PFSK-1 (cell line): ENCODE data around the gene CALD1.

ENCODE experiments used
- FOXP2 ChIP-seq: optimal IDR thresholded peaks from 2 replicates; pipeline ENCODE3; 2011; ENCODE audit warnings: borderline replicate concordance, control low read depth, inconsistent platforms; ENCODE audit not compliant: insufficient read depth; ENCODE audit errors: extremely low read length, extremely low read depth
- POLR2AphosphoS5 ChIP-seq: IDR thresholded peaks from 2 replicates; pipeline ENCODE4 v1.6.1; 2012; ENCODE audit warnings: low read depth, mild to moderate bottlenecking, control low read depth, low read length, moderate library complexity
- SIN3A ChIP-seq: IDR thresholded peaks from 2 replicates; pipeline ENCODE4 v1.6.1; 2012; ENCODE audit warnings: mild to moderate bottlenecking, low read length, moderate library complexity, borderline replicate concordance; ENCODE audit not compliant: insufficient read depth
- TAF1 ChIP-seq: IDR thresholded peaks from 2 replicates; pipeline ENCODE4 v1.6.1; 2012; ENCODE audit warnings: low read length, control low read depth, borderline replicate concordance; ENCODE audit not compliant: insufficient read depth
- TF ChIP-seq, protein P1 (sequence below), 2 experiments: IDR thresholded peaks; 2 replicates each; pipeline versions ENCODE4 v1.6.1 to v1.8.0; 2011 to 2012; ENCODE audit warnings: low read depth in 2 of 2, low read length in 2 of 2, control low read depth in 1 of 2, inconsistent platforms in 1 of 2, mild to moderate bottlenecking in 1 of 2, moderate library complexity in 1 of 2; ENCODE audit not compliant: insufficient read depth in 1 of 2

The CALD1 gene

DNA sequence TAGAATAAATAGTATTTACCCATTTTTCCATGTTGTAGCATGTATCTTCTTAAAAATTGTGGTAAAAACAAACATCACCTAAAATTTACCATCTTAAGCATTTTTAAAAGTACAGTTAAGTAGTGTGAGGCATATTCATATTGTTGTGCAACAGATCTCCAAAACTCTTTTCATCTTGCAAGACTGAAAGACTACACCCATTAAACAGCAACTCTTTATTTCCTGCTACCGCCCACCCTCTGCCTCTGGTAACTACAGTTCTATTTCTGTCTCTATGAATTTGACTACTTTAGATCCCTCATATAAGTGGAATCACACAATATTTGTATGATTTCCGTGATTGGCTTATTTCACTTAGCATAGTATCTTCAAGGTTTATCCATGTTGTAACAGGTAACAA lies 166.8 kb downstream of the CALD1 start:
- TF ChIP-seq, protein P1, sequence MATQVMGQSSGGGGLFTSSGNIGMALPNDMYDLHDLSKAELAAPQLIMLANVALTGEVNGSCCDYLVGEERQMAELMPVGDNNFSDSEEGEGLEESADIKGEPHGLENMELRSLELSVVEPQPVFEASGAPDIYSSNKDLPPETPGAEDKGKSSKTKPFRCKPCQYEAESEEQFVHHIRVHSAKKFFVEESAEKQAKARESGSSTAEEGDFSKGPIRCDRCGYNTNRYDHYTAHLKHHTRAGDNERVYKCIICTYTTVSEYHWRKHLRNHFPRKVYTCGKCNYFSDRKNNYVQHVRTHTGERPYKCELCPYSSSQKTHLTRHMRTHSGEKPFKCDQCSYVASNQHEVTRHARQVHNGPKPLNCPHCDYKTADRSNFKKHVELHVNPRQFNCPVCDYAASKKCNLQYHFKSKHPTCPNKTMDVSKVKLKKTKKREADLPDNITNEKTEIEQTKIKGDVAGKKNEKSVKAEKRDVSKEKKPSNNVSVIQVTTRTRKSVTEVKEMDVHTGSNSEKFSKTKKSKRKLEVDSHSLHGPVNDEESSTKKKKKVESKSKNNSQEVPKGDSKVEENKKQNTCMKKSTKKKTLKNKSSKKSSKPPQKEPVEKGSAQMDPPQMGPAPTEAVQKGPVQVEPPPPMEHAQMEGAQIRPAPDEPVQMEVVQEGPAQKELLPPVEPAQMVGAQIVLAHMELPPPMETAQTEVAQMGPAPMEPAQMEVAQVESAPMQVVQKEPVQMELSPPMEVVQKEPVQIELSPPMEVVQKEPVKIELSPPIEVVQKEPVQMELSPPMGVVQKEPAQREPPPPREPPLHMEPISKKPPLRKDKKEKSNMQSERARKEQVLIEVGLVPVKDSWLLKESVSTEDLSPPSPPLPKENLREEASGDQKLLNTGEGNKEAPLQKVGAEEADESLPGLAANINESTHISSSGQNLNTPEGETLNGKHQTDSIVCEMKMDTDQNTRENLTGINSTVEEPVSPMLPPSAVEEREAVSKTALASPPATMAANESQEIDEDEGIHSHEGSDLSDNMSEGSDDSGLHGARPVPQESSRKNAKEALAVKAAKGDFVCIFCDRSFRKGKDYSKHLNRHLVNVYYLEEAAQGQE (IDR thresholded peaks at IDR 0.05; ENCODE audit: insufficient read depth in 1 of 2, low read depth in 2 of 2, low read length in 2 of 2): no peak
- TF ChIP-seq TAF1: no peak
- no peak for TF ChIP-seq SIN3A
- no peak for TF ChIP-seq FOXP2
- no peak for TF ChIP-seq POLR2AphosphoS5

DNA sequence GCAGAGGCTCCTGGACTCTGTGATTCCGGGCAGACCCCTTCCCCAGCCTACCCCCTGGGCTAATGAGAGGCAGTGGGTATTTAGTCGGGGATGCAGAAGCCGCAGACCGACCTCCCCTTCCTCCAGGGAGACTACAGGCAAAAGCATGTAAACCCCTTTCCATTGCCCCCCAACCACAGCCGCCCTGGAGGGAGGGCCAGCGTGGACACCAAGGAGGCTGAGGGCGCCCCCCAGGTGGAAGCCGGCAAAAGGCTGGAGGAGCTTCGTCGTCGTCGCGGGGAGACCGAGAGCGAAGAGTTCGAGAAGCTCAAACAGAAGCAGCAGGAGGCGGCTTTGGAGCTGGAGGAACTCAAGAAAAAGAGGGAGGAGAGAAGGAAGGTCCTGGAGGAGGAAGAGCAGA lies 167.9 kb downstream of the CALD1 start:
- TF ChIP-seq TAF1 (no peak), FOXP2 (no peak), POLR2AphosphoS5 (no peak), SIN3A (no peak)
- TF ChIP-seq, protein P1 (IDR thresholded peaks at IDR 0.05; ENCODE audit: insufficient read depth in 1 of 2, low read depth in 2 of 2, low read length in 2 of 2): no peak

DNA sequence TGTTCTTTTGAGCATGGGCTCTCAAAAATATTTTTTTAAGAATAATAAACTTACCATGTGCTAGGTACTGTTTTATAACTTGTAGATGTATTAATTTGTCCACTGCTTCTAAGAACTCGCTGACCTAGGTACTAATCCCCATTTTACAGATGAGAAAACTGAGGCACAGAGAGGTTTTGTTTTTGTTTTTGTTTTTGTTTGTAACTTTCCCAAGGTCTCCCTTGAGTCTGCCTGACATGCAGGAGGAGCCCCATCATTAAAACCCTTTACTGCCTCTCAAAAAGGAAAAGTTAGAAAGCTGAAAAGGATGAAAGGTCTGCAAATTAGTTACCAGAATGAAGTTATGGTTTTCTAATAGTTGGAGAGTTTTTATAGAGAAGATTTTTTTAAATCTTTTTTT lies 168.4 kb downstream of the CALD1 start:
- no peak for TF ChIP-seq SIN3A
- TF ChIP-seq FOXP2: no peak
- no peak for TF ChIP-seq TAF1
- TF ChIP-seq POLR2AphosphoS5: no peak
- TF ChIP-seq, protein P1 (IDR thresholded peaks at IDR 0.05; ENCODE audit: insufficient read depth in 1 of 2, low read depth in 2 of 2, low read length in 2 of 2): no peak

DNA sequence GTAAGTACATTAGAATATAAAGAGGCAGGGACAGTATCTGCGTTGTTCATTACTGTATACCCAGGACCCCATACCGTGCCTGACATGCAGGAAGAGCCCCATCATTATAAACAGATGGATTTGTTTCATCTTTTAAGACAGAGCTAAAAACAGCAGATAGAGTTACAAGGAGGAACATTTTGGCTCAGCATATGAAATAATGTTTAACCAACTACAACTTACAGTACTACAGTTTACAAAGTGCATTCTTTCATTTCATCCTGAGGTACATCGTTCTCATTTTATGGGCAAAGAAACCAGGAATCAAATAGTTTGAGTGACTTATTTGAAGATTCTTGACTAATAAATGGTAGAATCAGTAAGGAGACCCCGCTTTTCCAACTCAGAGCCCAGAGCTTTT lies 168.8 kb downstream of the CALD1 start:
- TF ChIP-seq, protein P1 (IDR thresholded peaks at IDR 0.05; ENCODE audit: insufficient read depth in 1 of 2, low read depth in 2 of 2, low read length in 2 of 2): no peak
- TF ChIP-seq SIN3A (no peak), TAF1 (no peak), POLR2AphosphoS5 (no peak), FOXP2 (no peak)

DNA sequence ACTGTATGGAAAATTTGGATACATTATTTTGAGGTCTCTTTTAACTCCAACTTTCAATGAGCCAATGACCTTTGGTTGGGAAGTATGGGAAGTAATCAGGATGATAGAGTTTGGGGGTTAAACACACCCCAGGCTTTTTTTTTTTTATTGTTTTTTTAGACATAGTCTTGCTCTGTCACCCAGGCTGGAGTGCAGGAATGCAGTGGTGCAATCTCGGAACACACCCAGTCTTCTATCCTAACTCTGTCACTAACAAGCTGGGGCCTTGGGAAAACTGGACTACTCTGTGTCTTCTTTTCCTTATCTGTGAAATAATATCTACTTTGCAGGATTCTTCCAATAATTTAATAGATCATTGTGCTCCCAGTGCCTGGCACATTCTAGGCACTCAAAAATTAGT lies 169.3 kb downstream of the CALD1 start:
- TF ChIP-seq, protein P1 (IDR thresholded peaks at IDR 0.05; ENCODE audit: insufficient read depth in 1 of 2, low read depth in 2 of 2, low read length in 2 of 2): no peak
- TF ChIP-seq POLR2AphosphoS5 (no peak), TAF1 (no peak), FOXP2 (no peak), SIN3A (no peak)
